ENCODE measurements around the gene SH2D3A. TPM values are rescaled to one million over a fixed set of nuclear protein-coding genes. Genes with fewer than 3 reads are reported as not detected.

Gene SH2D3A
- total and polyA plus RNA-seq, 2 donors (not counting 3 experiments of a cell fraction or from before 2014, with no cell fraction given): 0.04 to 0.53 TPM

GRCh38 chr19:6743066-6743465 lies 24.2 kb downstream of the SH2D3A start:
- BruUV-seq (replicated peaks): no TSS peak
- H3K79me2 ChIP-seq (ENCODE audit: control insufficient read depth, insufficient read depth, low read length): peaks cover 37% of the 10 kb centered on the region

GRCh38 chr19:6740589-6741343 lies 26.5 kb downstream of the SH2D3A start:
- Histone ChIP-seq H3K36me3 (ENCODE audit: control insufficient read depth in 2 of 2, extremely low read depth in 1 of 2, insufficient read depth in 2 of 2, low read length in 2 of 2) (peaks cover 0 to 14% of the 10 kb centered on the region in 2 experiments), H3K4me3 (replicated peaks in 1 of 3; ENCODE audit: insufficient read depth in 1 of 3, low read depth in 1 of 3, low read length in 3 of 3) (peak overlapping the region; percentile 66 to 92 (median 80)), H3K27ac (ENCODE audit: insufficient read depth, low read depth, low read length) (peak overlapping the region; percentile 61), H3K4me1 (ENCODE audit: control insufficient read depth, extremely low read depth, insufficient read depth, low read length) (peaks cover 48% of the 10 kb centered on the region), H4K20me1 (replicated peaks; ENCODE audit: control insufficient read depth, extremely low read depth, insufficient read depth, low read length) (no peaks in the 10 kb centered on the region), H3K9me3 (replicated peaks; ENCODE audit: control insufficient read depth, insufficient read depth, low read length) (no peaks in the 10 kb centered on the region), H3K27me3 (ENCODE audit: control insufficient read depth in 2 of 2, insufficient read depth in 2 of 2, low read length in 2 of 2) (no peaks in the 10 kb centered on the region), H2AFZ (ENCODE audit: low read depth, low read length) (peak overlapping the region; percentile 28), H3K79me2 (ENCODE audit: control insufficient read depth, insufficient read depth, low read length) (peaks cover 39% of the 10 kb centered on the region), H3K4me2 (ENCODE audit: insufficient read depth, low read length) (peak overlapping the region; percentile 78), H3K9me1 (replicated peaks; ENCODE audit: control insufficient read depth, extremely low read depth, insufficient read depth, low read length) (no peaks in the 10 kb centered on the region), H3K9ac (replicated peaks; ENCODE audit: extremely low read depth, insufficient read depth, low read length) (peak overlapping the region; percentile 60)
- FAIRE-seq: peak; percentile 85
- CTCF ChIA-PET: interaction anchor here (6.2 kb wide), 1 partner anchor 122 kb away, joined by 179 read pairs; no protein-coding TSS in a partner anchor
- POLR2A ChIA-PET: no interaction called here
- peak; percentile 31 for TF ChIP-seq POLR2AphosphoS5 (IDR thresholded peaks at IDR 0.05; ENCODE audit: insufficient read depth, low read depth, low read length)
- TF ChIP-seq CTCF (IDR thresholded peaks at IDR 0.05; ENCODE audit: extremely low read depth in 1 of 2, insufficient read depth in 1 of 2, low read depth in 1 of 2, low read length in 2 of 2): no peak
- TF ChIP-seq MYC (IDR thresholded peaks at IDR 0.05; ENCODE audit: low read depth, low read length): no peak
- intact Hi-C loops (cut with micrococcal nuclease): loop anchor here (5.0 kb wide), 1 partner anchor 1828 kb away; no protein-coding TSS in a partner anchor
- DNase-seq (ENCODE audit: low read depth, low spot score): peak; percentile 46
- no TSS peak for BruUV-seq (replicated peaks)
- dilution Hi-C loops (cut with MboI; ENCODE audit: extremely low pct_ligation_motif_present, low sequenced_read_pairs): no loop called here

More at GRCh38 chr19:6743066-6743465, 24.2 kb downstream of the SH2D3A start:
- POLR2A ChIA-PET: no interaction called here
- no peak for TF ChIP-seq MYC (IDR thresholded peaks at IDR 0.05; ENCODE audit: low read depth, low read length)
- intact Hi-C loops (cut with micrococcal nuclease) (loop anchor here (5.0 kb wide), 1 partner anchor 1831 kb away; no protein-coding TSS in a partner anchor), dilution Hi-C loops (cut with MboI; ENCODE audit: extremely low pct_ligation_motif_present, low sequenced_read_pairs) (no loop called here)
- H3K36me3 ChIP-seq (ENCODE audit: control insufficient read depth in 2 of 2, extremely low read depth in 1 of 2, insufficient read depth in 2 of 2, low read length in 2 of 2): peaks cover 7 to 24% of the 10 kb centered on the region in 2 experiments
- peaks cover 37% of the 10 kb centered on the region for H3K4me1 ChIP-seq (ENCODE audit: control insufficient read depth, extremely low read depth, insufficient read depth, low read length)
- H3K9ac ChIP-seq (replicated peaks; ENCODE audit: extremely low read depth, insufficient read depth, low read length): no peak overlapping the region
- no peaks in the 10 kb centered on the region for H3K9me3 ChIP-seq (replicated peaks; ENCODE audit: control insufficient read depth, insufficient read depth, low read length)
- CTCF ChIA-PET: interaction anchor here (1.4 to 1.5 kb wide), 3 partner anchors 61 to 227 kb away, joined by 4 to 6 read pairs (median 4); no protein-coding TSS in a partner anchor
- no peaks in the 10 kb centered on the region for H3K27me3 ChIP-seq (ENCODE audit: control insufficient read depth in 2 of 2, insufficient read depth in 2 of 2, low read length in 2 of 2)
- no peak for FAIRE-seq
- H3K4me3 ChIP-seq (replicated peaks in 1 of 3; ENCODE audit: insufficient read depth in 1 of 3, low read depth in 1 of 3, low read length in 3 of 3): no peak overlapping the region
- H3K27ac ChIP-seq (ENCODE audit: insufficient read depth, low read depth, low read length): no peak overlapping the region
- H3K9me1 ChIP-seq (replicated peaks; ENCODE audit: control insufficient read depth, extremely low read depth, insufficient read depth, low read length): no peaks in the 10 kb centered on the region
- DNase-seq (ENCODE audit: low read depth, low spot score): no peak
- no peak overlapping the region for H2AFZ ChIP-seq (ENCODE audit: low read depth, low read length)
- no peak overlapping the region for H3K4me2 ChIP-seq (ENCODE audit: insufficient read depth, low read length)
- H4K20me1 ChIP-seq (replicated peaks; ENCODE audit: control insufficient read depth, extremely low read depth, insufficient read depth, low read length): no peaks in the 10 kb centered on the region
